NB4 (cell line): ENCODE results near the gene SEC31A.

Experiments
- TF ChIP-seq, protein P1 (sequence below): IDR thresholded peaks from 2 replicates; pipeline ENCODE4 v1.6.1; 2011; ENCODE audit warnings: low read depth, low read length
- TF ChIP-seq, protein P2 (sequence below): IDR thresholded peaks from one replicate; pipeline ENCODE4 v1.5.1; 2012; ENCODE audit warnings: low read depth, low read length

GRCh38 chr4:82848706-82849105 is 42.2 kb downstream of the SEC31A start:
- TF ChIP-seq, protein P1, sequence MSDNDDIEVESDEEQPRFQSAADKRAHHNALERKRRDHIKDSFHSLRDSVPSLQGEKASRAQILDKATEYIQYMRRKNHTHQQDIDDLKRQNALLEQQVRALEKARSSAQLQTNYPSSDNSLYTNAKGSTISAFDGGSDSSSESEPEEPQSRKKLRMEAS, result no peak
- TF ChIP-seq, protein P2, sequence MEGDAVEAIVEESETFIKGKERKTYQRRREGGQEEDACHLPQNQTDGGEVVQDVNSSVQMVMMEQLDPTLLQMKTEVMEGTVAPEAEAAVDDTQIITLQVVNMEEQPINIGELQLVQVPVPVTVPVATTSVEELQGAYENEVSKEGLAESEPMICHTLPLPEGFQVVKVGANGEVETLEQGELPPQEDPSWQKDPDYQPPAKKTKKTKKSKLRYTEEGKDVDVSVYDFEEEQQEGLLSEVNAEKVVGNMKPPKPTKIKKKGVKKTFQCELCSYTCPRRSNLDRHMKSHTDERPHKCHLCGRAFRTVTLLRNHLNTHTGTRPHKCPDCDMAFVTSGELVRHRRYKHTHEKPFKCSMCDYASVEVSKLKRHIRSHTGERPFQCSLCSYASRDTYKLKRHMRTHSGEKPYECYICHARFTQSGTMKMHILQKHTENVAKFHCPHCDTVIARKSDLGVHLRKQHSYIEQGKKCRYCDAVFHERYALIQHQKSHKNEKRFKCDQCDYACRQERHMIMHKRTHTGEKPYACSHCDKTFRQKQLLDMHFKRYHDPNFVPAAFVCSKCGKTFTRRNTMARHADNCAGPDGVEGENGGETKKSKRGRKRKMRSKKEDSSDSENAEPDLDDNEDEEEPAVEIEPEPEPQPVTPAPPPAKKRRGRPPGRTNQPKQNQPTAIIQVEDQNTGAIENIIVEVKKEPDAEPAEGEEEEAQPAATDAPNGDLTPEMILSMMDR, result no peak
